ENCODE measurements around the gene TSEN2. TPM values are rescaled to one million over a fixed set of nuclear protein-coding genes. Genes with fewer than 3 reads are reported as not detected.

TSEN2 gene
- total RNA-seq, 2 donors from 2014 or later = 12.8 to 12.9 TPM

- TF ChIP-seq CTCF (IDR thresholded peaks at IDR 0.05) = no peak
- Histone ChIP-seq H3K27ac (no peak overlapping the region), H3K4me1 (peaks cover 0 to 30% of the 10 kb centered on the region in 2 donors), H3K4me3 (no peak overlapping the region), H3K9me3 (no peaks in the 10 kb centered on the region), H3K36me3 (no peaks in the 10 kb centered on the region), H3K27me3 (no peaks in the 10 kb centered on the region)
- DNase-seq (ENCODE audit: low spot score) = no peak
These were observed 34.2 kb downstream of the TSEN2 start for GRCh38 chr3:12518261-12519028.

GRCh38 chr3:12521010-12521409 lies 36.7 kb downstream of the TSEN2 start:
- H3K9me3 ChIP-seq = no peaks in the 10 kb centered on the region

GRCh38 chr3:12522721-12523120 lies 38.4 kb downstream of the TSEN2 start:
- DNase-seq (ENCODE audit: low spot score) = no peak
- H3K27me3 ChIP-seq = no peaks in the 10 kb centered on the region
- no peak overlapping the region for H3K4me3 ChIP-seq
- peak in 1 of 2 donors; percentile 45 for TF ChIP-seq CTCF (IDR thresholded peaks at IDR 0.05)
- no peaks in the 10 kb centered on the region for H3K9me3 ChIP-seq
- peaks cover 0 to 10% of the 10 kb centered on the region in 2 donors for H3K4me1 ChIP-seq
- peak overlapping the region in 1 of 2 donors; percentile 12 for H3K27ac ChIP-seq
- H3K36me3 ChIP-seq = peaks cover 13% of the 10 kb centered on the region

More at GRCh38 chr3:12521010-12521409, 36.7 kb downstream of the TSEN2 start:
- Histone ChIP-seq H3K27ac (no peak overlapping the region), H3K27me3 (no peaks in the 10 kb centered on the region), H3K36me3 (peaks cover 1% of the 10 kb centered on the region), H3K4me3 (no peak overlapping the region), H3K4me1 (peaks cover 0 to 10% of the 10 kb centered on the region in 2 donors)
- no peak for TF ChIP-seq CTCF (IDR thresholded peaks at IDR 0.05)
- no peak for DNase-seq (ENCODE audit: low spot score)

- Histone ChIP-seq H3K4me1 (peaks cover 0 to 3% of the 10 kb centered on the region in 2 donors), H3K36me3 (peaks cover 37% of the 10 kb centered on the region), H3K9me3 (no peaks in the 10 kb centered on the region), H3K27ac (no peak overlapping the region), H3K27me3 (no peaks in the 10 kb centered on the region), H3K4me3 (no peak overlapping the region)
- TF ChIP-seq CTCF (IDR thresholded peaks at IDR 0.05) = no peak
- no peak for DNase-seq (ENCODE audit: low spot score)
These were observed 43.5 kb downstream of the TSEN2 start for GRCh38 chr3:12527757-12528143.

GRCh38 chr3:12532182-12532581 lies 47.9 kb downstream of the TSEN2 start:
- Histone ChIP-seq H3K36me3 (peaks cover 29% of the 10 kb centered on the region), H3K4me3 (no peak overlapping the region)
- no peak for TF ChIP-seq CTCF (IDR thresholded peaks at IDR 0.05)

More at GRCh38 chr3:12532182-12532581, 47.9 kb downstream of the TSEN2 start:
- Histone ChIP-seq H3K4me1 (no peaks in the 10 kb centered on the region), H3K9me3 (no peaks in the 10 kb centered on the region), H3K27me3 (no peaks in the 10 kb centered on the region), H3K27ac (no peak overlapping the region)
- no peak for DNase-seq (ENCODE audit: low spot score)
